Upper lobe of left lung (tissue), 4 donors: ENCODE data around the gene MAN2A1.

Experiments used
- EP300 ChIP-seq, 4 donors: sonication (generic); formaldehyde crosslinking; IDR thresholded peaks; one replicate each; pipeline ENCODE4 v1.5.1; 2017; ENCODE audit warnings: antibody characterized with exemption in 4 of 4, control low read depth in 2 of 4
- POLR2A ChIP-seq, 4 donors: fragments of 450-650 bp; IDR thresholded peaks; one replicate each; pipeline ENCODE4 v1.5.1; 2016 to 2017; ENCODE audit warnings: antibody characterized with exemption in 4 of 4, mild to moderate bottlenecking in 2 of 4
- POLR2AphosphoS5 ChIP-seq, 2 donors: sonication (generic); formaldehyde crosslinking; IDR thresholded peaks; one replicate each; pipeline ENCODE4 v1.5.1; 2017; ENCODE audit warnings: antibody characterized with exemption in 2 of 2
- TF ChIP-seq, protein P1 (sequence below), 6 experiments: fragments of 450-650 bp in 4 of 6; fragments of 200-600 bp in 2 of 6; sonication (generic) in 2 of 6; IDR thresholded peaks; one replicate each; pipeline ENCODE4 v1.5.1; 2016 to 2019; ENCODE audit warnings: antibody characterized with exemption in 6 of 6

GRCh38 chr5:109826426-109826825 lies 136.7 kb downstream of the MAN2A1 start:
- TF ChIP-seq, protein P1, sequence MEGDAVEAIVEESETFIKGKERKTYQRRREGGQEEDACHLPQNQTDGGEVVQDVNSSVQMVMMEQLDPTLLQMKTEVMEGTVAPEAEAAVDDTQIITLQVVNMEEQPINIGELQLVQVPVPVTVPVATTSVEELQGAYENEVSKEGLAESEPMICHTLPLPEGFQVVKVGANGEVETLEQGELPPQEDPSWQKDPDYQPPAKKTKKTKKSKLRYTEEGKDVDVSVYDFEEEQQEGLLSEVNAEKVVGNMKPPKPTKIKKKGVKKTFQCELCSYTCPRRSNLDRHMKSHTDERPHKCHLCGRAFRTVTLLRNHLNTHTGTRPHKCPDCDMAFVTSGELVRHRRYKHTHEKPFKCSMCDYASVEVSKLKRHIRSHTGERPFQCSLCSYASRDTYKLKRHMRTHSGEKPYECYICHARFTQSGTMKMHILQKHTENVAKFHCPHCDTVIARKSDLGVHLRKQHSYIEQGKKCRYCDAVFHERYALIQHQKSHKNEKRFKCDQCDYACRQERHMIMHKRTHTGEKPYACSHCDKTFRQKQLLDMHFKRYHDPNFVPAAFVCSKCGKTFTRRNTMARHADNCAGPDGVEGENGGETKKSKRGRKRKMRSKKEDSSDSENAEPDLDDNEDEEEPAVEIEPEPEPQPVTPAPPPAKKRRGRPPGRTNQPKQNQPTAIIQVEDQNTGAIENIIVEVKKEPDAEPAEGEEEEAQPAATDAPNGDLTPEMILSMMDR (IDR thresholded peaks at IDR 0.05): no peak
- no peak for TF ChIP-seq POLR2A (IDR thresholded peaks at IDR 0.05)
- TF ChIP-seq EP300 (IDR thresholded peaks at IDR 0.05): no peak
- TF ChIP-seq POLR2AphosphoS5 (IDR thresholded peaks at IDR 0.05): no peak
